Trophoblast cell (in vitro differentiated cells and primary cell): Measurements from ENCODE around the gene GRIN2A.
A peak's percentile ranks its signal among the peaks of the same experiment; 100 is the strongest.

Source experiments
- DNase-seq, 2 donors: peaks; one replicate each; pipeline ENCODE4 v3.0.0-alpha.2; 2016
- H2AFZ ChIP-seq: 2 replicates; pipeline ENCODE4 v1.6.1; 2013; ENCODE audit warnings: low read length, moderate library complexity, mild to moderate bottlenecking; ENCODE audit not compliant: insufficient read depth, poor library complexity
- H2AK5ac ChIP-seq: 2 replicates; pipeline ENCODE4 v1.6.1; 2013; ENCODE audit warnings: mild to moderate bottlenecking, low read length
- H2BK120ac ChIP-seq: 2 replicates; pipeline ENCODE4 v1.6.1; 2013; ENCODE audit warnings: low read length, mild to moderate bottlenecking, moderate library complexity; ENCODE audit not compliant: insufficient read depth, poor library complexity
- H2BK12ac ChIP-seq: 2 replicates; pipeline ENCODE4 v1.6.1; 2013; ENCODE audit warnings: mild to moderate bottlenecking, low read length, moderate library complexity
- H2BK5ac ChIP-seq: 2 replicates; pipeline ENCODE4 v1.6.1; 2013; ENCODE audit warnings: low read length, low read depth, moderate library complexity, mild to moderate bottlenecking; ENCODE audit not compliant: poor library complexity
- H3K14ac ChIP-seq: 2 replicates; pipeline ENCODE4 v1.6.1; 2013; ENCODE audit warnings: mild to moderate bottlenecking, low read length
- H3K18ac ChIP-seq: 2 replicates; pipeline ENCODE4 v1.6.1; 2013; ENCODE audit warnings: mild to moderate bottlenecking, low read length
- H3K23ac ChIP-seq: 2 replicates; pipeline ENCODE4 v1.6.1; 2013; ENCODE audit warnings: low read length
- H3K27ac ChIP-seq: 2 replicates; pipeline ENCODE4 v1.5.1; 2013; ENCODE audit warnings: low read depth, mild to moderate bottlenecking, inconsistent platforms, low read length, moderate library complexity
- H3K27me3 ChIP-seq: 2 replicates; pipeline ENCODE4 v1.6.1; 2013; ENCODE audit warnings: inconsistent platforms, mild to moderate bottlenecking, low read length, moderate library complexity; ENCODE audit not compliant: insufficient read depth
- H3K36me3 ChIP-seq, 2 experiments: 1 replicate in 1 of 2; 2 replicates in 1 of 2; pipeline ENCODE4 v1.6.1; 2013; ENCODE audit warnings: low read length in 2 of 2, mild to moderate bottlenecking in 2 of 2, moderate library complexity in 1 of 2; ENCODE audit not compliant: insufficient read depth in 2 of 2, control insufficient read depth in 1 of 2
- H3K4ac ChIP-seq: 2 replicates; pipeline ENCODE4 v1.6.1; 2013; ENCODE audit warnings: low read depth, mild to moderate bottlenecking, low read length, moderate library complexity
- H3K4me1 ChIP-seq, 2 experiments: 1 replicate in 1 of 2; 2 replicates in 1 of 2; pipeline ENCODE4 v1.6.1; 2013; ENCODE audit warnings: low read length in 2 of 2, mild to moderate bottlenecking in 2 of 2, moderate library complexity in 1 of 2; ENCODE audit not compliant: insufficient read depth in 2 of 2, control insufficient read depth in 1 of 2
- H3K4me2 ChIP-seq: 2 replicates; pipeline ENCODE4 v1.6.1; 2013; ENCODE audit warnings: inconsistent platforms, mild to moderate bottlenecking, low read length, moderate library complexity
- H3K4me3 ChIP-seq: 2 replicates; pipeline ENCODE4 v1.5.1; 2013; ENCODE audit warnings: mild to moderate bottlenecking, low read depth, low read length, inconsistent platforms
- H3K79me1 ChIP-seq: one replicate; pipeline ENCODE4 v1.6.1; 2013; ENCODE audit warnings: low read length
- H3K79me2 ChIP-seq: 2 replicates; pipeline ENCODE4 v1.6.1; 2013; ENCODE audit warnings: low read length, mild to moderate bottlenecking; ENCODE audit not compliant: control insufficient read depth, insufficient read depth, poor library complexity
- H3K9ac ChIP-seq: 2 replicates; pipeline ENCODE4 v1.6.1; 2013; ENCODE audit warnings: mild to moderate bottlenecking, low read length
- H3K9me3 ChIP-seq: 2 replicates; pipeline ENCODE4 v1.6.1; 2013; ENCODE audit warnings: low read depth, mild to moderate bottlenecking, control low read depth, inconsistent platforms, low read length; ENCODE audit not compliant: insufficient read depth
- H4K12ac ChIP-seq: 2 replicates; pipeline ENCODE4 v1.6.1; 2013; ENCODE audit warnings: low read depth, mild to moderate bottlenecking, low read length, moderate library complexity
- H4K8ac ChIP-seq: 2 replicates; pipeline ENCODE4 v1.6.1; 2013; ENCODE audit warnings: low read depth, mild to moderate bottlenecking, low read length, moderate library complexity
- H4K91ac ChIP-seq: one replicate; pipeline ENCODE4 v1.6.1; 2013; ENCODE audit warnings: low read depth, mild to moderate bottlenecking, low read length, moderate library complexity
- WGBS: extraction: QIAGEN DNeasy Blood & Tissue Kit; methylation state at CpG from one replicate; pipeline ENCODE4 v1.1.7; 2013; ENCODE audit warnings: missing lambda C conversion rate; ENCODE audit not compliant: insufficient read length, insufficient coverage; ENCODE audit errors: extremely low coverage; 5-methylcytosine and 5-hydroxymethylcytosine counted together

Gene GRIN2A

DNA sequence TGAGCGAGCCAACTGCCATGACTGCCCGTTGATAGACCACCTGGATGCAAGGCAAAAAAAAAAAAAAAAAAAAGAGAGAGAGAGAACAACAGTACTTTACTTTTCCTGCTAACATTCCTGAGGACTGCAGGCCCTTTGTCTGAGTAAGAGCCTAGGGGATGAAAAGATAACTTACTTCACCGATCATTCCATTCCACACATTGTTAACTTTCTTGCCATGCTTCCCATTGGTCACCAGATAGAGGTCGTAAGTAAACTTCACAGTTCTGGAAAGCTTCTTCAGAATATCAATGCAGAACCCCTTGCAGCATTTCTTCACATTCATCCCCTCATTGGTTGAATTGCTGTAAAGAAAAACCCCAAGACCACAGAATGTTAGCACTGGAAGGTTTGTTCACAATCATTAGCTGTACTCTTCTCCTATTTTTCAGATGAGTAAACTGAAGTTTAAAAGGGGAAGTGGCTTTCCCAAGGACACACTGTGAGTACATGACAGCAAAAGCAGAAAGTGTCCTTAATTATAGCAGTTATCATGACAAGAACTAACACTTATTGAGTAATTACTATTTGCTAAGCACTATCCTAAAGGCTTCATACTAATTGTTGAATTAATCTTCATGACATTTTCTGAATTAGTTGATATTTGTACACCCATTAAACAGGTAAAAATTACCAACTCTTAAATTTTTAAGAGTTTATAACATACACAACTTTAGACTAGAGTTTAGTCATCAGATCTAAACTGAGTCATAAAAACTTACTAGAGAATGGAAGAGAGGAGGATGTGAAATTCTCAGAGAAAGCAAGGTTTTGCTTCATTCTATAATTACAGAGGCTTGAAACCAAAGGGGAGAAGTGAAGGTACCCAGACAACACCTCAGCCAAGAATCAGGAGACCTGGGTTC lies 341.2 kb downstream of the GRIN2A start:
- H3K18ac ChIP-seq = no peak overlapping the region
- H3K36me3 ChIP-seq = no peaks in the 10 kb centered on the region
- H3K4me1 ChIP-seq = peaks cover 5 to 9% of the 10 kb centered on the region in 2 experiments
- H3K79me2 ChIP-seq = no peaks in the 10 kb centered on the region
- no peaks in the 10 kb centered on the region for H3K27me3 ChIP-seq
- no peak overlapping the region for H4K91ac ChIP-seq
- H3K23ac ChIP-seq = no peak overlapping the region
- no peak overlapping the region for H2BK12ac ChIP-seq
- H2AK5ac ChIP-seq = no peak overlapping the region
- no peak overlapping the region for H2AFZ ChIP-seq
- H4K12ac ChIP-seq = no peak overlapping the region
- no CpG with 5 or more reads among the region's 4 CpGs for WGBS
- H2BK5ac ChIP-seq = no peak overlapping the region
- no peak overlapping the region for H3K4me2 ChIP-seq
- DNase-seq = peak in 1 of 2 donors; percentile 13
- H3K9ac ChIP-seq = no peak overlapping the region
- no peak overlapping the region for H3K4ac ChIP-seq
- H3K4me3 ChIP-seq = no peak overlapping the region
- H2BK120ac ChIP-seq = no peak overlapping the region
- no peak overlapping the region for H4K8ac ChIP-seq
- H3K79me1 ChIP-seq = no peaks in the 10 kb centered on the region
- H3K27ac ChIP-seq = no peak overlapping the region
- H3K9me3 ChIP-seq = no peaks in the 10 kb centered on the region
- no peak overlapping the region for H3K14ac ChIP-seq

DNA sequence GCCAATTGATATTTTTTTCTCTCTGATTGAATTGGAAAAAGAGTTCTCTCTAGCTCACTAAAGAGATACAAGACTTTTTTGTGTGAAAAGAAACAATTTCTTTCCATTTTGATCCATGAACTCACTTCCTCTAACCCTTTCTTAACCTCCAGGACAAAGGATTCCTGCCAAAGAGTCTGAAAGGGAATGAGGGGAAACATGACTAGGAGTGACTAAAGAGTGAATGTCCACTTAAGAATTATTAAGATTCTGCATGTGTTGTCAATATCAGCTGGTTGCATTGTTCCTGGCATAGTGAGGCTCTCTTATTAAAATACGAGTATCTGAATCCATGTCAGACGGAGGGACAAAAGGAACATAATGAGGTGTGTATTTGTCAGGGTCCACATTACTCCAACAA lies 344.7 kb downstream of the GRIN2A start:
- Histone ChIP-seq H4K91ac (no peak overlapping the region), H2AK5ac (no peak overlapping the region), H3K23ac (no peak overlapping the region), H3K27me3 (no peaks in the 10 kb centered on the region), H3K4me3 (no peak overlapping the region), H3K79me2 (no peaks in the 10 kb centered on the region), H2AFZ (no peak overlapping the region), H3K4me1 (peaks cover 0 to 2% of the 10 kb centered on the region in 2 experiments), H3K14ac (no peak overlapping the region), H2BK12ac (no peak overlapping the region), H2BK5ac (no peak overlapping the region), H3K36me3 (no peaks in the 10 kb centered on the region), H3K9ac (no peak overlapping the region), H4K8ac (no peak overlapping the region), H3K79me1 (no peaks in the 10 kb centered on the region), H2BK120ac (no peak overlapping the region), H3K9me3 (no peaks in the 10 kb centered on the region), H3K18ac (no peak overlapping the region), H4K12ac (no peak overlapping the region), H3K27ac (no peak overlapping the region), H3K4me2 (no peak overlapping the region), H3K4ac (no peak overlapping the region)
- WGBS = no CpG with 5 or more reads among the region's 2 CpGs
- DNase-seq = no peak

DNA sequence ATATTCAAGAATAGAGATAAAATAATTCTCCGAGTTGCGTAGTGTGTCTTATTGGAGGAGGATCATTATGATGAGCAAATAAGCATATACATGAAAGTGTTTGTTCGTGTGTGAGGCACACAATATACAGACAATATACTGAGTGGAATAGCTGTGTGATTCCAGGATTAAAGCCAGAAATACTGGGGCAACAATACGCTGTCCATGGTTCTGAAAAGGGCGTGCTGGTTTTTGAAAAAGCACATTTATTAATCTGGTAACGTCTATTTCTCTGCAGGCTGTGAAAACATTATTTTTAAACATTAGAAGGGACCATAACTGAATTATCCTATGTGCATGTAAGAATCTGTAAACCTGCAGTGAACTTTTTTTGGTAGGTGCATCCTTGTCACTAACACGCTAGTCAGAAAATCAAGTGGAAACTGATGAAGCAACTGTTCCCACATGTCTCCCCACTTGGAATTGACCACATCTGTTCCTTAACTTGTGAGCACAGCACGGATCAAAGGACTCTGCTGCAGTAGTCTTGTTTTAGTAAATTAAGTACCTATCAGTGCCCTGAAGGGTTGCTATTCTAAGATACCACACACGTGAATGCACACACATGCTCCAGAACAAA lies 346.0 kb downstream of the GRIN2A start:
- H2AFZ ChIP-seq = no peak overlapping the region
- H4K91ac ChIP-seq = no peak overlapping the region
- no peak overlapping the region for H3K18ac ChIP-seq
- H2BK5ac ChIP-seq = no peak overlapping the region
- no peak overlapping the region for H3K9ac ChIP-seq
- H3K4me3 ChIP-seq = no peak overlapping the region
- no peak overlapping the region for H3K23ac ChIP-seq
- WGBS = no CpG with 5 or more reads among the region's 9 CpGs
- H2AK5ac ChIP-seq = no peak overlapping the region
- H3K27ac ChIP-seq = no peak overlapping the region
- no peak overlapping the region for H3K4me2 ChIP-seq
- H3K79me2 ChIP-seq = no peaks in the 10 kb centered on the region
- H3K4me1 ChIP-seq = peaks cover 0 to 2% of the 10 kb centered on the region in 2 experiments
- H3K4ac ChIP-seq = no peak overlapping the region
- H3K14ac ChIP-seq = no peak overlapping the region
- peak in 1 of 2 donors; percentile 42 for DNase-seq
- H2BK12ac ChIP-seq = no peak overlapping the region
- H3K27me3 ChIP-seq = no peaks in the 10 kb centered on the region
- H2BK120ac ChIP-seq = no peak overlapping the region
- H4K8ac ChIP-seq = no peak overlapping the region
- H3K36me3 ChIP-seq = no peaks in the 10 kb centered on the region
- no peak overlapping the region for H4K12ac ChIP-seq
- no peaks in the 10 kb centered on the region for H3K79me1 ChIP-seq
- no peaks in the 10 kb centered on the region for H3K9me3 ChIP-seq

DNA sequence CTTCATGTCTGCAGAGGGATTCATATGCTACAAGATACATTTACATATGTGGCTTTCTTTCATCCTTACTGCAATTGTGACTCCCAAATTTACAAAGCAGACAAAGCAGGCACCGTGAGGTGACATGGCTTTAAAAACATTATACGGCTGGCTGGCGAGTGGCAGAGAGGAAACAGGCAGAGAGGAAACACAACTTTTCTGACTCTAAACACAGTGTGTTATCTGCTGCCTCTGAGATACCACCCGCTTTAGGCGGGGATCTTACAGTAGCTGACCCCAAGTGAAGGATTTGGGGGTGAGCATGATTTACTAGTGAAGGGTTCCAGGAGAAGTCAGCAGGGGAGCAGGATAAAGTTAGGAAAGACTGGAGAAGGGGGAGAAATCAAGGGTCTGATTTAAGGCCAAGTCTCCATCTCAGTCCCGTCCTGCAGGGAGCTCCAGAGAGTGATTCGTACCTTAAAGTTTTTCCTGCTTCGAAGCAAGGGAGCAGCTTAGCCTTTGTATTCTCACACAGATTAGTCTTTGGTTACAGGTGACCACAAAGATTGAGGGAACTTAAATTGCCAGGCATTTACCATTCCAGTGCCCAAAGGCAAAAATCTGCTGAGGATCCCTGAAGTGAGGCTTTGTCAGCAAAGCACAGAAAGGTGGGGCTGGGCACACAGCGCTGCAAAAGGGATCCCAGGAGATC lies 355.0 kb downstream of the GRIN2A start:
- no peak overlapping the region for H3K4me3 ChIP-seq
- no peak overlapping the region for H3K4ac ChIP-seq
- H4K8ac ChIP-seq = no peak overlapping the region
- H3K4me1 ChIP-seq = no peaks in the 10 kb centered on the region
- no peak overlapping the region for H3K14ac ChIP-seq
- H3K79me1 ChIP-seq = no peaks in the 10 kb centered on the region
- no peak overlapping the region for H4K12ac ChIP-seq
- H3K36me3 ChIP-seq = no peaks in the 10 kb centered on the region
- no peak overlapping the region for H3K18ac ChIP-seq
- no peak for DNase-seq
- H3K79me2 ChIP-seq = no peaks in the 10 kb centered on the region
- no CpG with 5 or more reads among the region's 9 CpGs for WGBS
- H3K4me2 ChIP-seq = no peak overlapping the region
- H4K91ac ChIP-seq = no peak overlapping the region
- no peak overlapping the region for H2AK5ac ChIP-seq
- no peak overlapping the region for H3K9ac ChIP-seq
- H2BK12ac ChIP-seq = no peak overlapping the region
- no peak overlapping the region for H2BK120ac ChIP-seq
- no peaks in the 10 kb centered on the region for H3K9me3 ChIP-seq
- H3K27me3 ChIP-seq = no peaks in the 10 kb centered on the region
- H3K27ac ChIP-seq = no peak overlapping the region
- H3K23ac ChIP-seq = no peak overlapping the region
- H2BK5ac ChIP-seq = no peak overlapping the region
- H2AFZ ChIP-seq = no peak overlapping the region
